PC-9 (cell line): Measurements from ENCODE around the gene PCYT2. TPM values are rescaled to one million over a fixed set of nuclear protein-coding genes. Genes with fewer than 3 reads are reported as not detected.
A peak's percentile ranks its signal among the peaks of the same experiment; 100 is the strongest.

Experiments
- BruUV-seq: library from RNA; stranded (reverse); fragments of 400-500 nt; replicated peaks from 2 replicates; lab custom pipeline; 2021; lab: Mats Ljungman, UMichigan
- CTCF ChIA-PET: fragments of 300-600 bp; sonication (Branson Sonifier 250); formaldehyde crosslinking; loops from one replicate; lab custom pipeline; 2022; ENCODE audit warnings: antibody characterized with exemption; lab: Charles Lee
- POLR2A ChIA-PET: fragments of 300-600 bp; sonication (Branson Sonifier 250); formaldehyde crosslinking; loops from one replicate; lab custom pipeline; 2022; ENCODE audit warnings: antibody characterized with exemption; ENCODE audit not compliant: unreplicated experiment; lab: Charles Lee
- DNase-seq, 2 experiments: peaks; one replicate each; pipeline versions ENCODE4 v3.0.0 to v3.0.0-alpha.2; 2015 to 2022; ENCODE audit warnings: mixed read lengths in 1 of 2
- H2AFZ ChIP-seq: fragments of 200-600 bp; sonication (generic); 2 replicates; pipeline ENCODE4 v1.8.1; 2017; ENCODE audit warnings: antibody characterized with exemption
- H3F3A ChIP-seq: fragments of 200-600 bp; sonication (generic); 2 replicates; pipeline ENCODE4 v1.8.1; 2017; ENCODE audit warnings: antibody characterized with exemption, mild to moderate bottlenecking, low read depth; ENCODE audit not compliant: insufficient read depth
- H3K27ac ChIP-seq: fragments of 200-600 bp; sonication (generic); 2 replicates; pipeline ENCODE4 v1.6.1; 2016; ENCODE audit warnings: mixed run types
- H3K27me3 ChIP-seq: fragments of 200-600 bp; sonication (generic); 2 replicates; pipeline ENCODE4 v1.6.1; 2016; ENCODE audit warnings: low read depth, mixed run types; ENCODE audit not compliant: insufficient read depth
- H3K36me3 ChIP-seq: fragments of 200-600 bp; sonication (generic); 2 replicates; pipeline ENCODE4 v1.6.1; 2016; ENCODE audit warnings: low read depth, mixed run types
- H3K4me1 ChIP-seq: fragments of 200-600 bp; sonication (generic); replicated peaks from 2 replicates; pipeline ENCODE4 v1.6.1; 2016; ENCODE audit warnings: mixed run types; ENCODE audit not compliant: insufficient read depth
- H3K4me2 ChIP-seq: fragments of 200-600 bp; sonication (generic); 2 replicates; pipeline ENCODE4 v1.6.1; 2017; ENCODE audit warnings: mixed run types
- H3K4me3 ChIP-seq: fragments of 200-600 bp; sonication (generic); 2 replicates; pipeline ENCODE4 v1.6.1; 2016; ENCODE audit warnings: mixed run types
- H3K79me2 ChIP-seq: fragments of 200-600 bp; sonication (generic); 2 replicates; pipeline ENCODE4 v1.6.1; 2017; ENCODE audit warnings: low read depth, mixed run types
- H3K9me2 ChIP-seq: fragments of 200-600 bp; sonication (generic); 2 replicates; pipeline ENCODE4 v1.8.1; 2017; ENCODE audit warnings: mild to moderate bottlenecking; ENCODE audit not compliant: insufficient read depth
- H3K9me3 ChIP-seq: fragments of 200-600 bp; sonication (generic); 2 replicates; pipeline ENCODE4 v1.8.1; 2016; ENCODE audit warnings: low read depth; ENCODE audit not compliant: insufficient read depth
- H4K20me1 ChIP-seq: fragments of 200-600 bp; sonication (generic); 2 replicates; pipeline ENCODE4 v1.8.1; 2017; ENCODE audit not compliant: insufficient read depth
- CTCF ChIP-seq: fragments of 200-600 bp; sonication (generic); conservative IDR thresholded peaks from 2 replicates; pipeline ENCODE4 v1.6.1; 2017; ENCODE audit warnings: mixed run types, antibody characterized with exemption, mild to moderate bottlenecking, moderate library complexity
- EZH2 ChIP-seq: fragments of 200-600 bp; sonication (generic); IDR thresholded peaks from 2 replicates; pipeline ENCODE4 v1.8.0; 2017; ENCODE audit warnings: antibody characterized with exemption, low read depth
- intact Hi-C: fragments of 100-400 bp; cut with micrococcal nuclease; formaldehyde crosslinking; loops from one replicate; pipeline ENCODE4 v1.10.0; 2022; ENCODE audit not compliant: unreplicated experiment
- total RNA-seq: library from RNA; stranded (reverse); gene quantifications from 2 replicates; pipeline ENCODE4 v1.2.3, GENCODE V29; 2021

Gene PCYT2
- total RNA-seq, 1 experiment from 2014 or later = 82.2 TPM

DNA sequence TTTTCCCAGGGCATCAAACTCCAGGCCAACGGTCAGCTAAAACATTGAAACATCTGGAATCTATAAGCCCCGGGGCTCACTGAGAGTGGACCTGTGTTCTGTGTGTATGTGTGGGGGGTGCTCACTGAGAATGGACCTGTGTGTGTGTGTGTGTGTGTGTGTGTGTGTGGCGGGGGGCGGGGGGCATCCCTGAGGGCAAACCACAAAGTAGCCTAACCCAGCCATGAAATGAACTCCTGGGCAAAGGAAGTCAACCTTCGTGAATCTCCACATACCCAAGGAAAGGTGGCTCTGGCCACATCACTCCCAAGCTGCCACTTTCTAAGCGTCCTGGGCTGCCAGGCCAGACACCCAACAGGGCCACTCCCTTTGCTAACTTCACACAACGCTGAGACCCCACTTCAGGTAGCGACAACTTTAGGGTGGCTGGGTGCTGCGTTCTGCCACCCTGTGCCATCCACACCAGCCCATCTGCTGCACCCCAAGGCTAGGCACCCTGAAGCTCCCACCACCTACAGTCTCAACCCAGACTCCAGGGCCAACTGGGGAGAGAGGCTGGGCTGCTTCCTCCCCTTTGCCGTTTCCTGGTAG is 14.8 kb upstream of the PCYT2 start:
- BruUV-seq = TSS peak; percentile 25
- no peaks in the 10 kb centered on the region for H3K36me3 ChIP-seq
- intact Hi-C loops = loop anchor here (1.0 to 5.0 kb wide), 4 partner anchors 8 to 59 kb away; partner anchors contain the start of gene SIRT7
- no peak for DNase-seq
- H3K27me3 ChIP-seq = no peaks in the 10 kb centered on the region
- peak overlapping the region; percentile 87 for H3K27ac ChIP-seq
- ChIA-PET POLR2A (interaction anchor here (0.7 to 1.6 kb wide), 5 partner anchors 9 to 374 kb away, joined by 3 to 11 read pairs (median 3); partner anchors contain the start of gene FAAP100), CTCF (interaction anchor here (0.6 kb wide), 1 partner anchor 9 kb away, joined by 3 read pairs; no protein-coding TSS in a partner anchor)
- H3K9me3 ChIP-seq = no peaks in the 10 kb centered on the region
- H3K9me2 ChIP-seq = no peaks in the 10 kb centered on the region
- H3K4me2 ChIP-seq = peak overlapping the region; percentile 86
- peak overlapping the region; percentile 54 for H3K4me3 ChIP-seq
- H3K4me1 ChIP-seq = peaks cover 44% of the 10 kb centered on the region
- peaks cover 16% of the 10 kb centered on the region for H4K20me1 ChIP-seq
- no peak for TF ChIP-seq EZH2
- no peak for TF ChIP-seq CTCF
- no peak overlapping the region for H2AFZ ChIP-seq
- peaks cover 23% of the 10 kb centered on the region; the same call in 1 of the 2 replicates for H3F3A ChIP-seq
- peaks cover 53% of the 10 kb centered on the region for H3K79me2 ChIP-seq

GRCh38 chr17:81924557-81925532 is 13.6 kb upstream of the PCYT2 start:
- DNase-seq = no peak
- H3K4me3 ChIP-seq = peak overlapping the region; percentile 55; the same call in 1 of the 2 replicates
- H4K20me1 ChIP-seq = peaks cover 17% of the 10 kb centered on the region
- no peaks in the 10 kb centered on the region for H3K27me3 ChIP-seq
- ChIA-PET POLR2A (interaction anchor here (0.6 kb wide), 1 partner anchor 231 kb away, joined by 4 read pairs; no protein-coding TSS in a partner anchor), CTCF (interaction anchor here (0.5 kb wide), 2 partner anchors 53 to 98 kb away, joined by 3 read pairs; partner anchors contain the start of genes CENPX and LRRC45)
- intact Hi-C loops = loop anchor here (5.0 kb wide), 1 partner anchor 58 kb away; no protein-coding TSS in a partner anchor
- no peaks in the 10 kb centered on the region for H3K36me3 ChIP-seq
- peaks cover 64% of the 10 kb centered on the region for H3K79me2 ChIP-seq
- peak overlapping the region; percentile 95 for H3K27ac ChIP-seq
- peaks cover 46% of the 10 kb centered on the region for H3K4me1 ChIP-seq
- BruUV-seq = no TSS peak
- H3K9me2 ChIP-seq = no peaks in the 10 kb centered on the region
- peaks cover 25% of the 10 kb centered on the region; the same call in 1 of the 2 replicates for H3F3A ChIP-seq
- TF ChIP-seq EZH2 (no peak), CTCF (no peak)
- no peaks in the 10 kb centered on the region for H3K9me3 ChIP-seq
- no peak overlapping the region for H2AFZ ChIP-seq
- peak overlapping the region; percentile 86 for H3K4me2 ChIP-seq
